Esophagus muscularis mucosa (tissue), 4 donors: Measurements from ENCODE around the gene SDC1. TPM values are rescaled to one million over a fixed set of nuclear protein-coding genes. Genes with fewer than 3 reads are reported as not detected.

ENCODE experiments used
- DNase-seq: peaks from one replicate; pipeline ENCODE4 v3.0.0-alpha.2; 2017; ENCODE audit errors: extremely low spot score
- H3K27ac ChIP-seq, 4 donors: fragments of 200-600 bp; sonication (generic); replicated peaks in 1 of 4; 1 replicate in 3 of 4; 2 replicates in 1 of 4; pipeline ENCODE4 v1.5.1; 2016 to 2019; ENCODE audit warnings: mild to moderate bottlenecking in 1 of 4
- H3K27me3 ChIP-seq, 4 donors: fragments of 200-600 bp; sonication (generic); one replicate each; pipeline versions ENCODE4 v1.5.1 to v1.6.0; 2016 to 2019
- H3K36me3 ChIP-seq, 4 donors: fragments of 200-600 bp; sonication (generic); one replicate each; pipeline ENCODE4 v1.5.1; 2016 to 2019
- H3K4me1 ChIP-seq, 4 donors: fragments of 200-600 bp; sonication (generic); one replicate each; pipeline ENCODE4 v1.5.1; 2016 to 2019
- H3K4me3 ChIP-seq, 4 donors: fragments of 200-600 bp; sonication (generic); 1 replicate in 2 of 4; 2 replicates in 2 of 4; pipeline ENCODE4 v1.5.1; 2016 to 2019; ENCODE audit warnings: mild to moderate bottlenecking in 4 of 4, moderate library complexity in 1 of 4
- H3K9me3 ChIP-seq, 4 donors: fragments of 200-600 bp; sonication (generic); 1 replicate in 3 of 4; 2 replicates in 1 of 4; pipeline ENCODE4 v1.5.1; 2016 to 2019
- EP300 ChIP-seq: sonication (generic); formaldehyde crosslinking; IDR thresholded peaks from one replicate; pipeline ENCODE4 v1.6.1; 2017; ENCODE audit warnings: antibody characterized with exemption
- POLR2A ChIP-seq: fragments of 450-650 bp; IDR thresholded peaks from one replicate; pipeline ENCODE4 v1.6.1; 2017; ENCODE audit warnings: antibody characterized with exemption, moderate library complexity, mild to moderate bottlenecking, low read depth
- POLR2AphosphoS5 ChIP-seq, 2 donors: sonication (generic); formaldehyde crosslinking; IDR thresholded peaks; one replicate each; pipeline ENCODE4 v1.6.1; 2017; ENCODE audit warnings: antibody characterized with exemption in 2 of 2
- WGBS: methylation state at CpG from one replicate; pipeline ENCODE4 v1.1.5; 2018; 5-methylcytosine and 5-hydroxymethylcytosine counted together
- intact Hi-C: fragments of 100-400 bp; cut with DNase I; formaldehyde crosslinking; loops from one replicate; pipeline ENCODE4 v1.15.1; 2023
- total RNA-seq, 4 donors: library from RNA; depleted of rRNA; stranded (reverse); fragments of >200 nt; gene quantifications; one replicate each; pipeline versions ENCODE4 v1.1.0 to v1.2.1, GENCODE V29; 2016
- TF ChIP-seq, protein P1 (sequence below), 3 experiments: fragments of 200-600 bp in 2 of 3; fragments of 450-650 bp in 1 of 3; sonication (generic) in 2 of 3; IDR thresholded peaks; one replicate each; pipeline ENCODE4 v1.5.1; 2017 to 2019; ENCODE audit warnings: antibody characterized with exemption in 3 of 3, mild to moderate bottlenecking in 2 of 3, moderate library complexity in 1 of 3

SDC1 gene
- total RNA-seq, 4 donors from 2014 or later = 0.33 to 1.6 (median 0.47) TPM

DNA sequence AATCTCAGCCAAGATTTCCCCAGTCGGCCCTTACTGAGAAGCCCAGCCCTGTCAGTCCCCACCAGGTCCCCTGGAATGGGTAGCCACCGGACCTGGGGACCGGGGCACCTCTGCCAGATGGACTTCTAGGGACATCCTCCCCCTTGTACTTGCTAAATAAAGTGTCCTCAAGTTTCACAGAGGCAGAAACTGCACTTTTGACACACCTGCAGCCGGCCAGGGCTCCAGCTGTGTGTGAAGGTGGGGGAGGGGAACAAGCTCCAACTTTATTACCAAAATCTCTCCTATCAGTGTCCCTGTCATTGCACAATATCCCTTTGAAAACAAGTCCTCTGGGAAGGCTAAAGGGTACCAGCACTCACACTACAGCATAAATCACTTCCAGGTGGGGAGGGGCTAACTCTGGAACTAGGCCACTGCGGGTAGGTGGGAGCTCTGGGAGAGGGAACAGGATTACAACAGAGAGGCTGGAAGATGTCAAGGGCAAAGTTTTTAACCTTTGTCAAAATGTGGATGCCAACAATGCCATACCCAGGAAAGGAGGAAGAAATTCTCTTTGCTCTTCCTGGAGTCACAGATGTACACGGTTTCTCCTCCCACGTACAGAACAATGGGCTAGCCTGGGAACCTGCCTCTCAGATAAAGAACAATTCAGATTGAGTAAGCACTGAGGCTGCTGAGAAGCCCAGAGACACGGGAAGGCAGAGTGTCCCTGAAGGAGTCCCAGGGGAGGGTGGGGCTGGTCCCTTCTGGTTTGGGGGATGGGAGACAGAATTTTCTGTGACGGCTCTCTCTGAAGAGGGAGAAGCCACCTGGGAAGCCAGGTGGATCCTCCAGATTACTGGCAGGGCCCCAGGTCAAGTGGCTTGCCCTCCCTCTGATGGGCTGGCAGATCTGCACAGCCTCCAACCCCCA is 11.0 kb downstream of the SDC1 start:
- intact Hi-C loops = no loop called here
- TF ChIP-seq, protein P1, sequence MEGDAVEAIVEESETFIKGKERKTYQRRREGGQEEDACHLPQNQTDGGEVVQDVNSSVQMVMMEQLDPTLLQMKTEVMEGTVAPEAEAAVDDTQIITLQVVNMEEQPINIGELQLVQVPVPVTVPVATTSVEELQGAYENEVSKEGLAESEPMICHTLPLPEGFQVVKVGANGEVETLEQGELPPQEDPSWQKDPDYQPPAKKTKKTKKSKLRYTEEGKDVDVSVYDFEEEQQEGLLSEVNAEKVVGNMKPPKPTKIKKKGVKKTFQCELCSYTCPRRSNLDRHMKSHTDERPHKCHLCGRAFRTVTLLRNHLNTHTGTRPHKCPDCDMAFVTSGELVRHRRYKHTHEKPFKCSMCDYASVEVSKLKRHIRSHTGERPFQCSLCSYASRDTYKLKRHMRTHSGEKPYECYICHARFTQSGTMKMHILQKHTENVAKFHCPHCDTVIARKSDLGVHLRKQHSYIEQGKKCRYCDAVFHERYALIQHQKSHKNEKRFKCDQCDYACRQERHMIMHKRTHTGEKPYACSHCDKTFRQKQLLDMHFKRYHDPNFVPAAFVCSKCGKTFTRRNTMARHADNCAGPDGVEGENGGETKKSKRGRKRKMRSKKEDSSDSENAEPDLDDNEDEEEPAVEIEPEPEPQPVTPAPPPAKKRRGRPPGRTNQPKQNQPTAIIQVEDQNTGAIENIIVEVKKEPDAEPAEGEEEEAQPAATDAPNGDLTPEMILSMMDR (IDR thresholded peaks at IDR 0.05) = no peak
- no peak for TF ChIP-seq POLR2AphosphoS5 (IDR thresholded peaks at IDR 0.05)
- TF ChIP-seq EP300 = no peak
- no peak for TF ChIP-seq POLR2A
- no peaks in the 10 kb centered on the region for H3K27me3 ChIP-seq
- no peak overlapping the region for H3K4me3 ChIP-seq
- H3K36me3 ChIP-seq = no peaks in the 10 kb centered on the region
- no peak for DNase-seq
- no peak overlapping the region for H3K27ac ChIP-seq
- no peaks in the 10 kb centered on the region for H3K4me1 ChIP-seq
- WGBS = 88% methylated on average over 8 of the region's 9 CpGs
- H3K9me3 ChIP-seq = no peaks in the 10 kb centered on the region

DNA sequence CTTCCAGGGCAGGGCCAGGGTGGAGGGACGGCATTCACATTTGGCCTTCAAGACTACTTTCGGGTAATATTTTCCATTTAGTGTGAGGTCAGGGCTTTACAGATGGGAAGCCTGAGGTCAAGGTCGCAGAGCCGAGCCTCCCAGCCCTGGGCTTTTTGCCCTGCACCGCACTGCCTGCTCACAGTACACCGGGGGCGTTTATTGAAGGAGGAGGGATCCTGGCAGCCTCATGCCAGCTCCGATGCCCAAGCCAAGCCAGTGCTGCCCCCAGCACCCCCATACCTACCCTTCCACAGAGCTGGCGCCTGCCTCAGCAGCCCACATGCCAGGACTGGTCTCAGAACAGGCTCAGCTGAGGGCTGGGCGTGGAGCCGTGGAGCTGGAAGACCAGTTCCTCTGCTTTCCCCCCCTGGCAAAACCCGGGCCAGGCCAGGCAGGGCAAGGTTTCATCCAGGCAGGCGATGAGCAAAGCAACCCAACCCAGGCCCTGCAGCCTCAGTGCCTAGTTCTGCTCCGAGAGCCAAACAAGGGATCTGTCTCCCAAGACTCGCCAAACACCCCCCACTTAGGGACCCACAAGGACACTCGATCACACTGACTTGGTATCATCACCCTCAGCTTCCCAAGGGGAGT is 11.9 kb downstream of the SDC1 start:
- Histone ChIP-seq H3K9me3 (no peaks in the 10 kb centered on the region), H3K36me3 (no peaks in the 10 kb centered on the region), H3K27ac (no peak overlapping the region), H3K4me1 (no peaks in the 10 kb centered on the region), H3K4me3 (no peak overlapping the region), H3K27me3 (no peaks in the 10 kb centered on the region)
- intact Hi-C loops = no loop called here
- TF ChIP-seq, protein P1 (IDR thresholded peaks at IDR 0.05) = no peak
- no peak for TF ChIP-seq POLR2A
- TF ChIP-seq EP300 = no peak
- TF ChIP-seq POLR2AphosphoS5 (IDR thresholded peaks at IDR 0.05) = no peak
- no peak for DNase-seq
- WGBS = 81% methylated on average over 14 of the region's 16 CpGs

DNA sequence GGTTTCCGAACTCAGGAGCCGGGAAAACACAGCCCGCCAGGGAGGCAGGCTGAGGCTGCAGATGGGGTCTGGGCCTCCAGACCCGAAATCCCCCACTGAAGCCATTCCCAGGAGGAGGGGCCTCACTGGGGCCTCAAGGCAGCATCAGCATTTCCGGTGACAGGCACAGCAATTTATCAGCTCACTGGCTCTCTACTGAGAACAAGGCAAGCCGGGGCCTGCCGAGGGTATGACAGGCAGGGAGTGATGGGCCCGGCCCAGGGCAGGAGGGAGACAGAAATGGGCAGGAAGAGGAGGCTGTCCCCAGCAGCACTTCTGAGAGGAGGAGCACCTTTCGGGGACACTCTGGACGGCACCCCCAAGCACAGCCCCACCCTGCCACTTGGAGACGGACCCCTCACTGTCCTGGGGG is 12.5 kb downstream of the SDC1 start:
- H3K9me3 ChIP-seq = no peaks in the 10 kb centered on the region
- intact Hi-C loops = no loop called here
- no peaks in the 10 kb centered on the region for H3K36me3 ChIP-seq
- TF ChIP-seq EP300 (no peak), POLR2AphosphoS5 (IDR thresholded peaks at IDR 0.05) (no peak)
- H3K27me3 ChIP-seq = no peaks in the 10 kb centered on the region
- DNase-seq = no peak
- 48% methylated on average over 4 of the region's 11 CpGs for WGBS
- no peaks in the 10 kb centered on the region for H3K4me1 ChIP-seq
- no peak overlapping the region for H3K27ac ChIP-seq
- no peak overlapping the region for H3K4me3 ChIP-seq

DNA sequence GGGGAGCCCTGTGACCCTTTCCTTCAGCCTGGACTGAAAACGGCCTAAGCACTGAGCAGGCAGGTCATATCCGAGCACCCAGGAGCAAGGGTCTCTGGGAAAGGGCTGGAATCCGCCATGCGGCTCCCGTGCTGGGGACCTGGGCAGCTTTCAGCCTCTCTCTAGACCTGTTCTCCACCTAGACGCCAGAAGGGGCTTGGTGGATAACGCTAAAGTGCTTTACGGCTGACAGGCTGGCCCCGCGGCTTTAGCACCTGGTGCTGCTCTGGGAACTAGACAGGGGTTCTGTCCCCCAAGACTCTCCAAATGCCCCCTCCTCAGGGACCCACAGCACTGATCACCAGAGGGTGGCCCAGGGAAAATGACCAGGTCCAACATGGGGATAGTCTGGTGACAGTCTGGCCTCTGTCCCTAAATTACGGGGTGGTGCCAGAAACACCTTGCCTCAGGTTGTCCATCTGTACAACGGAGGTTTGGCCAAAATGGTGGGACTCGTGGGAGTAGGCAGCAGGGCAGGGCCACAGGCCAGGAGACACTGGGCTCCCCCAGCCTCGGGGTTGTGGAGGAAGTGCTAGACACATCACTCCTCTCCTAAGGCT is 13.0 kb downstream of the SDC1 start:
- Histone ChIP-seq H3K4me3 (no peak overlapping the region), H3K27me3 (no peaks in the 10 kb centered on the region), H3K9me3 (no peaks in the 10 kb centered on the region), H3K36me3 (no peaks in the 10 kb centered on the region), H3K27ac (no peak overlapping the region), H3K4me1 (no peaks in the 10 kb centered on the region)
- TF ChIP-seq, protein P1 (IDR thresholded peaks at IDR 0.05) = no peak
- no peak for TF ChIP-seq POLR2AphosphoS5 (IDR thresholded peaks at IDR 0.05)
- TF ChIP-seq EP300 = no peak
- TF ChIP-seq POLR2A = no peak
- WGBS = 83% methylated on average over 9 of the region's 14 CpGs
- intact Hi-C loops = no loop called here
- no peak for DNase-seq

DNA sequence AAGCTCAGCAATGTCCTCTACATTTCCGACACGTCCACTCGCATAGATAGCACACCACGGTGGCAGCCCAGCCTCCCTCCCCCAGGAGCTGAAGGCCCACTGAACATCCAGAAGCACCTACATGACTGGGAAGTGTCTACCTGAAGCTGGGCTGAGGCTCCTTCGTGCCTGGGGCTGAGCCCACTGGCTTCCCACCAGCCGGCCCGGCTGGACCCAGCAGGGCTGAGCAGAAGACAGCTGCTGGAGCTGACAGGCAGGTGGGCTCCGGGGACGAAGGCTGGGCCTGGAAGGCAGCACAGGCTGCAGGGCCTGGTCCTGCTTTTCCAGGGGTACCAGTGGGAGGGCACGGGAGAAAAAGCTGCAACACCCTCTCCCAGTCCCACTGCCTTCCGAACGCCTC is 13.5 kb downstream of the SDC1 start:
- TF ChIP-seq, protein P1 (IDR thresholded peaks at IDR 0.05) = no peak
- TF ChIP-seq POLR2A = no peak
- TF ChIP-seq EP300 = no peak
- no peak for TF ChIP-seq POLR2AphosphoS5 (IDR thresholded peaks at IDR 0.05)
- Histone ChIP-seq H3K27me3 (no peaks in the 10 kb centered on the region), H3K4me3 (no peak overlapping the region), H3K9me3 (no peaks in the 10 kb centered on the region), H3K36me3 (no peaks in the 10 kb centered on the region), H3K4me1 (no peaks in the 10 kb centered on the region), H3K27ac (no peak overlapping the region)
- intact Hi-C loops = no loop called here
- no peak for DNase-seq
- 95% methylated on average over 11 of the region's 12 CpGs for WGBS
